Muscle of arm (tissue), 12 donors: ENCODE results near the gene NPPA. TPM values are rescaled to one million over a fixed set of nuclear protein-coding genes. Genes with fewer than 3 reads are reported as not detected.

Experiments used
- DNase-seq: peaks from one replicate; pipeline ENCODE4 v3.0.0-alpha.2; 2013
- polyA plus RNA-seq, 12 donors: library from polyadenylated mRNA; unstranded; fragments of 120-200 nt; gene quantifications; one replicate each; pipeline ENCODE4 v1.2.1, GENCODE V29; 2013; ENCODE audit not compliant: insufficient read length in 12 of 12

NPPA gene
- polyA plus RNA-seq, 12 donors, result 0.73 to 14.7 (median 1.5) TPM; not detected in 1

DNA sequence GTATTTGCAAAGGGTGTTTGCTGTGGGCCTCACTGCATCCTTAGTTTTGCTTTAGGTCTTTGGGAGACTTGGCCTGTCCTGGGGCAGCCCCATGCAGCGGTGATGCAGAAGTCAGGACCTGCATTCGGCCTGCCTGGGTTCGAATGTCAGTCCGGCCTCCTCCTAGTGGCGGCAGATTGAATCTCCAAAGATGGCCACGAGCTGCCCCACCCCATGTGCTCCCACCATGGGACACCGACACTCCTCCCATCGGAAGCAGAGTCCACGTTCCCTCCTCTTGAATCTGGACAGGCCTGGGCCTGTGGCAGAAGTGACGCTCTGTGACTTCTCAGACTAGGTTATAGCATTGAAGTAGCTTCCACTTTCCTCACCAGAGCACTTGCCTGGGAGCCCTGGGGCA lies 27.5 kb upstream of the NPPA start:
- no peak for DNase-seq

DNA sequence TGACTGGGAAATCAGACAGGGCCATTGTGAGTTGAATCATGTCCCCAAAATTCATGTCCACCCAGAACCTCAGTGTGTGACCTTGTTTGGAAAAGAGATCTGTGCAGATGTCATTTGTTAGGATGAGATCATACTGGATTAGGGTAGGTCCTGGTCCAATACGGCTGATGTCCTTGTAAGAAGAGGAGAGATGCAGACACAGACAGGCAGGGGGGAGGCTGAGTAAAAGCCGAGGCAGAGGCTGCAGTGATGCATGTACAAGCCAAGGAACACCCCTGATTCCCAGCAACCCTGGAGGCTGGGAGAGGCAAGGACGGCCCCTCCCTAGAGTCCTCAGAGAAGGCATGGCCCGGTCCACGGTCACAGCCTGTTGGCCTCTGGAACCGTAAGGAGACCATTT lies 27.0 kb upstream of the NPPA start:
- DNase-seq, result no peak

DNA sequence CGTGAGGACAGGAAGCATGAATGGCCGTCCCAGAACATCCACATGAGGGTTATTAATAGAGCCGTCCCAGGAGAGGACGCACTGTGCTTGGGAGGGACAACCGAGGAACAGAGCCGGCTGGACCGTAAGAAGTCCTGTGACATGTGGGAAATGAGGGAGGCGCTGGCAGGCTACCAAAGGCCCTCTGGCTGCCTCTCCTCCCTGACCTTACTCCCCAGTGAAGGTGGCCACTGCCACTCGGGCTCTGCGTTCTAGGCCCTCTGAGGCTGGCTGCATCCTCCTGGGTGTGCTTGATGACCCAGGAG lies 26.6 kb upstream of the NPPA start:
- no peak for DNase-seq

DNA sequence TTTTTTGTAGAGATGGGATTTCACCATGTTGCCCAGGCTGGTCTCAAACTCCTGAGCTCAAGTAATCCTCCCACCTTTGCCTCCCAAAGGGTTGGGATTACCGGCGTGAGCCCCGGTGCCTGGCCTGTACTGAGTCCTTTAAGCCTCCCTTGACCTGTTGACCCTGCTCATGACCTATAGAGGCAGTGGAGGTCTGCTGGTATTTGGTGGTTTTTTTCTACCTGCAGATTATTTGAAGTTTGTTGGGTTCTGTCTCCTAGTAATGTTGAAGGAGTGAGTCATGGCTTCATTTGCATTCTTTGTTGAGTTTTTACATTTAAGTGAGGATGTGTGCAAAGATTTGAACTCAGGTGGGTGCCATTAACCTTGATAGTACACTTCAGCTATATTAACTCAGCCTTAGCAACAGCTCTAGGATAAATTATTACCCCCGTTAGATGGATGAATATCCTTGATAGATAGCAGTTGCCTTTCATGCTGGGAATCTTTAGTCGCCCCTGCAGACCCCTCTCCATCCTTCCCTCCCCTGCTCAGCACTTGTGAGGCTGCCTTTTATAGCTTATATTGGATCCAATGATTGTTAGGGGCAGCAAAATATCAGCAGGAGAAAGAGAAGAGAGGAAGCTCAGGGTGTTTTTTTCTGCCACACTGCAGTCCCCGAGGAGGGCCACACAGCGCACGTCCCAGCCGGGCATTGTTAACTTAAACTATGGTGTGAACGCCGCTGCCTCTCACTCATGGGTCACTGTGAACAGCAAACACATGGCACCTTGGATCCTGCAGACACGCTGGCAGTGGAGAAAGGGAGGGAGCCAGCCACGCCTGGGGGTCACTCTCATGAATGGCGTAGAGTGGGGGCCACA lies 26.0 kb upstream of the NPPA start:
- DNase-seq, result no peak

DNA sequence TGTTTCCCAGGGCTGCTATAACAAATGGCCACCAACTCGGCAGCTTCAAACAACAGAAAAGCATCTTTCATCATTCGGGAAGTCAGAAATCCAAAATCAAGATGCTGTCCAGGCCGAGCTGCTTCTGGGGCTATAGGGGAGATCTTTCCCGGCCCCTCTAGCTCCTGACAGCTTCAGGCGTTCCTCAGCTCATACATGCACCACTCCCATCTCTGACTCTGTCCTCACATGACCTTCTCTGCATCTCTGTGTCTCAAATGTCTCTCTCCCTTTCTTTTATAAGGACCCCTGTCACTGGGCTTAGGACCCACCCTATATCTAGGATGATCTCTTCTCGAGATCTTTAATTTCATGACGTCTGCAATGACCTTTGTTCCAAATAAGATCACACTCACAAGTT lies 25.0 kb upstream of the NPPA start:
- no peak for DNase-seq

DNA sequence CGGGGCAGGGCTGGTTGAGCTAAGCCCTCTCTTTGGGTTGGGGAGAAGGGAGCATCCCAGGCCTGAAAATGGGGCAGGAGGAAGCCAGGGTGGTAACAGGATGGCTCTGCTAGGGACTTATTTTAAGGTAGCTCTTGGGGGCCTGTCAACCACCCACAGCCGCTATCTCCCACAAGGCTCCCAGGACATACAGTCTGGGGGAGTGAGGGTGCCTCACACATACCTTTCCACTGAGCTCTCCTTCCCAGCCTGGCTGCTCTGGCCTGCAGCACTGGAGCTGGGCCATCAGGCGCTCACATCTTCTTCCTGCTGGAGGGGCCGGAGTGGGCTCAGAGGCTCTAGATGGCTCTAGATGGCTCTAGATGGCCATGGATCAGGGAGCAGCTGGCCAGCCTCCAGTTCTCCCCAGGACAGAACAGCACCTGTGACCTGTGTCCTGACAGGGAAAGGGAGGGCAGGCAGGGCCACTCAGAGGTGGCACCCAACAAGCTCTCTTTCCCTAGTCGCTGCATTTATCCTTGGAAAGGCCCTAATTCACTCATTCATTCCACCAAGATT lies 22.1 kb upstream of the NPPA start:
- DNase-seq, result no peak

DNA sequence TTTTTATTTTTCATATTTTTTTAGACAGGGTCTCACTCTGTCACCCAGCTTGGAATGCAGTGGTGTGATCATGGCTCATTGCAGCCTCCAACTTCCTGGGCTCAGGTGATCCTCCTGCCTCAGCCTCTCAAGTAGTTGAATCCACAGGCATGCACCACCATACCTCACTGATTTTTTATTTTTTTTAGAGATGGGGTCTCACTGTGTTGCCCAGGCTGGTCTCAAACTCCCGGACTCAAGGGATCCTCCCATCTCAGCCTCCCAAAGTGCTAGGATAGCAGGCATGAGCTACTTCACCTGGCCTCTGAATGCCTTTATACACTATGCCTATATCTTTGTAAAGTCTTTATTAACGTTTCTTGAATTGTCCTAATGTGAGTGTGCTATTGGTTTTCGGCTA lies 21.5 kb upstream of the NPPA start:
- DNase-seq, result no peak

DNA sequence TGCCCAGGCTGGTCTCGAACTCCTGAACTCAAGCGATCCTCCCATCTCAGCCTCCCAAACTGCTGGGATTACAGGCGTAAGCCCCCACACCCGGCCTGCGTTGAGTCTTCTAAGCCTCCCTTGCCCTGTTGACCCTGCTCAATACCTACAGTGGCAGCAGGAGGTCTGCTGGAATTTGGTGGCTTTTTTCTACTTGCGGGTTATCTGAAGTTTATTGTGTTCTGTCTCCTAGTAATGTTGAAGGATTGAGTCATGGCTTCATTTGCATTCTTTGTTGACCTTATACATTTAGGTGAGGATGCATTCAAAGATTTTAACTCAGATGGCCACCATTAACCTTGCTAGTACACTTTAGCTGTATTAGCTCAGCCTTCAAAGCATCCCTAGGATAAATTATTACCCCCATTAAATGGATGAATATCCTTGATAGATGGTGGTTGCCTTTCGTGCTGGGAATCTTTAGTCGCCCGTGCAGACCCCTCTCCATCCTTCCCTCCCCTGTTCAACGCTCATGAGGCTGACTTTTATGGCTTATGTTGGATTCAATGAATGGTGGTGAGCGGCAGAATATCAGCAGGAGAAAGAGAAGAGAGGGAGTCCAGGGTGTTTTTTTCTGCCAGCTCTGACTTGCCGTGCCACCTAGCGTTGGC lies 20.9 kb upstream of the NPPA start:
- no peak for DNase-seq

DNA sequence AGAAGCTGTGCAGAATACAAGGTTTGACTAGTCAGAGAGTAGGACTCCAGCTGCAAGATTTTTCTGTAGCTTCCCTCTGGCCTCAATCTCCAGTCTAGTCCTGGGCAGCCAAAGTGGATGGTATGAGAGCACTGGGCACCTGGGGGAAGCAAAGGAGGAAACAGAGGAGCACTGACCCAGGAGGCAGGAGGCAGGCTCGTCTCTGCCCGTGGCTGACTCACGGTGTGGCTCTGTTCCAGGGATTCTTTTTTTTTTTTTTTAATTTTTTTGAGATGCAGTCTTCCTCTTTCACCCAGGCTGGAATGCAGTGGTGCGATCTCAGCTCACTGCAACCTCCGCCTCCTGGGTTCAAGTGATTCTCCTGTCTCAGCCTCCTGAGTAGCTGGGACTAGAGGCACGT lies 15.3 kb upstream of the NPPA start:
- no peak for DNase-seq

DNA sequence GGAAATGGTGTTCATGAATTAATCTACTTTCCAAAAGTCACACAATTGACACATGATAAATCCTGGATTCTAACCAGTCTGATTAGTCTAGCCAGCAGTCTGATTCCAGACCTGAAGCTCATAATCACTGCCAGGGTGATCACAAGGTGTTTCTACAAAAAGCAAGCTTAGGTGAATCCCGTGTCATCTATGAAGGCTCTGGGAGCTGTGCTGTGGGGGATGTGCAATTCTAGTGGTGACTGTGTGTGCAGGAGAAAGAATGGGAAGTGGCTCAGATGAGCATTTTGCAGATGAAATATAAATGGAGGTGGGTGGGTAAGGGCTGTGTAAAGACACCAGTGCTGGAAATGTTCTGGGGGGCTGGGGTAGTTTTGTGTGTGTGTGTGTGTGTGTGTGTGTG lies 13.0 kb upstream of the NPPA start:
- no peak for DNase-seq

DNA sequence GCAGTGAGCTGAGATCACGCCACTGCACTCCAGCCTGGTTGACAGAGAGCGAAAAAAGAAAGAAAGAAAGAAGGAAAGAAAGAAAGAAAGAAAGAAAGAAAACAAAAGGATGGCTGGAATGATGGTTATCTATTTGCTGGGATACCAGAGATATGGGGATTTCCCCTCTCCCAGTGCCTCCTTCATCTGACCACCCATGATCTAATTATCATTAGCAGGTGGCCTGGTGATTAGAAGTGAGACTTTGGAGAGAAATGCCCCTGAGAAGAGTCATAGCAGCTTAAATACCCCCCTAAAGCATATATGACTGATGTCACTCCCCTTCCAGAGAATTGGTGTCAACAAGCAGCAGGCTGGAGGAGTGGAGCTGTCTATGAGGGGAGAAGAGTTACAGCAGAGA lies 12.5 kb upstream of the NPPA start:
- DNase-seq, result no peak

DNA sequence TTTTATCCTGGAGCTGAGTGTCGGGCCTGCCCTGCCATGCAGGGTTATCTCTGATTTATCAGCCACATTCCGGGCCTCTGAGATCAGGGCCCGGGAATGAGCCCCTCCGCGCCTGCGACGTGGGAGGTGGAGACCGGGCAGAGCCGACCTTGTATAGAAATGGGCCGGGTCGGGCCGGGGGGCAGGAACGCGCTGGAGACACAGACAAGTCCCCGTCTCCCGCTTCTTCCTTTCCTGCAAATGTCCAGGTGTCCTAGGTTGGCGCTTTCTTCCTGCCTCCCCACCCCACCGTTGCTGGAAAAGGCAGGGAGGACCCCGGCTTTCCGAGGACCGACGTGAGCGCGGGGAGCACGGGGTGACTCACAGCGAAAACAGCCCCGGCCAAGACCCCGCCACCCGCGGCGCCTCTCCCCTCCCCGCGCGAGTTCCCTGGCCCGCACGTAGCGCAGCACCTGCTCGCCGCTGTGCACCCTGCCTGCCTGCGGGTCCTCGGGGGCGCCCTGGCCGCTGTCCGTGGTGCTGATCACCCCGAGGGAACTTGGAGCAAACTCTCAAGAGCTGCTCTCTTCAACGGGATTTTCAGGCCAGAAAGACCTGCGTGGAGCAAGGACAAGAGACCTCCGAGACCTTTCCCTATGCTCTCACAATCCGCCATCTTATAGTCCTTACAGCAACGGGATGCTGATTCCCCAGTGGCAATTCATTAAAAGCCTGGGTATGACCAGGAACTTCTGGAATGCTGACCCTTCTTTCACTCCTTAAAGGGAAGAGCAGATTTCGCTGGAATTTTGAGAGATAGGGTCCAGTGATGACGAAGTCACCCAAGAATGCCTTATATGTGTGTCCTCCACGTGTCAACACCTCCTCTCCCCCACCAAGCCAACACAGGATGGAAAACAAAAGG lies 11.6 kb upstream of the NPPA start:
- DNase-seq, result peak; percentile 59

DNA sequence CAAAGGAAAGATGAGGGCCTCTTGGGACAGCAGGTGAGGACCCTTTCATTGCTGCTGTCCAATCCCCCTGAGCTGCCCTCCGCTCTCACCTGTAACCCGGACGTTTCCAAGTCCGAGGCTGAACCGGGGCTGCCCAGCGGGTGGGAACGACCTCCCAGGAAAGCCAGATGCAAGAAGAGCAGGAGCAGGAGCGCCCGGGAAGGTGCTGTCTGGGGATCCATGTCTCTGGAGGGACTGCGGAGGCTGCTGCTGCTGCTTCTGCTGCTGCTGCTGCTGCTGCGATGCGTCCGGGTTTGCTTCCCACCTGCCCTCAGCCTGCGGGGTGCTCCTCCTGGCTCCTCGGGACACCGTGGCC lies 11.0 kb upstream of the NPPA start, which contains the start of gene NPPB:
Gene NPPB (minus strand): TSS at position 333 of the 355 bp plus-strand sequence. CDS start 112 bp downstream, at position 221.
- DNase-seq, result no peak

DNA sequence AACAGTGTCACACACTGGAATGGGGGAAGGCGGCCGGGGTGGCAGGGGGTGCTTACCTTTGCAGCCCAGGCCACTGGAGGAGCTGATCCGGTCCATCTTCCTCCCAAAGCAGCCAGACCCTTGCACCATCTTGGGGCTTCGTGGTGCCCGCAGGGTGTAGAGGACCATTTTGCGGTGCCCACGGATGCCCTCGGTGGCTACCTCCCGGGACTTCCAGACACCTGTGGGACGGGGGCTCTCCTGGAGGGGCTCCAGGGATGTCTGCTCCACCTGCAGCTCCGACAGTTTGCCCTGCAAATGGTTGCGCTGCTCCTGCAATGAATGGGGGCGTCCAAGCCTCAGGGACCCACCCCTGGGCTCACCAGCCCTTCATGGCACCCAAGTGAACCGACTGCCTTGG lies 10.6 kb upstream of the NPPA start:
- no peak for DNase-seq

DNA sequence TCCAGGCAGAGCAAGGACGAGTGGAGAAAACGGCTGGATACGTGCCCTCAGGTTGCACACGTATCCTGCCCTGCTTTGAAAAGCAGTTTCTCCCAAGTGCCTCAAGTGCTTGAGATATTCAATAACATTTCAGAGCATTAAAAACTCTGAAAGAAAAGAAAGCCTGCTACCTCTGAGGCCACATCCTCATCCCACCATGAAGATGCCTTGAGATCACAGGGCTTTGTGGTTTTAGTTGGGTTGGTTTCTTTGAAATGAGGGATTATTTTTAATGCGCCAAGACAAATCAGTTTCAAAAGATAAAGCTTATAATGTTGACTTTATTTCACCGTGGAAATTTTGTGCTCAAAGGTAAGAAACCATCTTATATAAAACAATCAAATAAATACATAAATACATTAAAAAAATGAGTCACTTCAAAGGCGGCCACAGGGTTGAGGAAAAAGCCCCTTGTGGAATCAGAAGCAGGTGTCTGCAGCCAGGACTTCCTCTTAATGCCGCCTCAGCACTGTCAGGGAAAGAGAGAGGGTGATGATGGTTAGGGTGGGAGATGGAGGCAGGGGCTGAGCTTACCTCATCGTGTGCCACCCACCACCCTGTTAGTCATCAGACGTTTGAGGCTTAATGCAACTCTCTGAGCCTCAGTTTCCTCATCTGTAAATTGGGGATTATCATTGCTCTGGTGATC lies 9.7 kb upstream of the NPPA start:
- no peak for DNase-seq

DNA sequence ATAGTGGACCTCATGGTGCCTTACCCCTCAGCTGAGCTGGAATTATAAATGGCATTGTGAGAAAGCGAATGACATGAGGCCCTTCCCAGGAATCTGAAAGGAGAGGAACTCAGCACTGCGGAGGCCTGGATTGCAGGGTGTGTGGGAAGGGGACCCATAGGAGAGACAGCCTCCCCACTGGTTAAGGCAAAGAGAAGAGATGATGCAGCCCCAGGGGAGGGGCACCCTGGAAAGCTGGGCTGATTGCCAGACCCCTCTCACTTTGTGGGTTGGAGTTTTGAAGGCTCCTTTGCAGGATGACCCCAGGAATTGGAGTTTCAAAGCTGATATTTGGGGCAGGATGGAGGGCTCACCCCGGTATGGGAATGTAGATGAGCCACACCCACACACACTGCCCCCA lies 9.1 kb upstream of the NPPA start:
- no peak for DNase-seq

DNA sequence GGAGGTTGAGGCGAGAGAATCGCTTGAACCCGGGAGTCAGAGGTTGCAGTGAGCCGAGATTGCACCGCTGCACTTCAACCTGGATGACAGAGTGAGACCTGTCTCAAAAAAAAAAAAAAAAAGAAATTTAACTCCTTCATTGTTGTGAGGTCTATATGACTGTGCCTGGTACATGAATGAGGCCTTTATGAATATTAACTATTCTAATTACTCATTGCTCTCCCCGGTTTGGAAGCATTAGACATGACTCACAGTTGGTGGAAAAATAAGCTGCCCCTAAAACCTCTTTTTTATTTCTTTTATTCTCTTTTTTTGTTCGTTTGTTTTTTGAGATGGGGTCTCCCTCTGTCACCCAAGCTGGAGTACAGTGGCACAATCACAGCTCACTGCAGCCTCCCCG lies 7.8 kb upstream of the NPPA start:
- DNase-seq, result no peak

DNA sequence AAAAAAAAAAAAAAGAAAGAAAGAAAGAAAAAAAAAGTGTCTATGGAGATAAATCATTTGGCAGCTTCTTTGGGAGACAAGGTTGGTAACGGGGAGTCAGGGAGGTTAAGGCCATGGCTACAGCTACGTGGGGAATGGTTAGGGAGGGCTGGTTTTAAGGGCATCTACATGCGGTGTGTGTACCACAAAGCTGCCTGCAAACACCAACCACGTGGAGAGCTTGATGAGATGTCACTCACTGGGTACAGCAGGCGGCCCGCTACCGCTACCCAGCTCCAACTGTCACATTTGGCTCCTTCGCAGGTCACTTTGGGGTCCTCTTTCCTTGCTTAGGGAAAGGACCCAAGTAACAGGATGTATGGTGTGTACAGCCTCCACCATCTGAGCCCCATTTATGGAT lies 6.9 kb upstream of the NPPA start:
- DNase-seq, result no peak

DNA sequence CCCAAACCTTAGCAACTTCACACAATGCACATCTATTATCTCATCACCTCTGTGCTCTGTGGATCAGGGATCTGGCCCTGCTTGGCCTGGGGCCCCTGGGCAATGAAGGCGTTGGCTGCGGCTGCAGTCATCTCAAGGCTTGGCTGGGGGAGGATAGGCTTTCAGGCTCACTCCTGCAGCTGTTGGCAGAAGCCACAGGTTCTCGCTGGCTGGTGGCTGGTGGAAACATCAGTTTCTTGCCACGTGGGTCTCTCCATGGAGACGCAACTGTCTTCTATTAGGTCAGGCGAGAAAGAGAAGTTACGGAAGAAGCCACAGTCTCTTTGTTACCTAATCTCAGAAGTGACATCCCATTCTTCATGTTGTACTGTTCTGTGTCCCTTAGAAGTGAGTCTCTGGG lies 3.6 kb upstream of the NPPA start:
- no peak for DNase-seq

DNA sequence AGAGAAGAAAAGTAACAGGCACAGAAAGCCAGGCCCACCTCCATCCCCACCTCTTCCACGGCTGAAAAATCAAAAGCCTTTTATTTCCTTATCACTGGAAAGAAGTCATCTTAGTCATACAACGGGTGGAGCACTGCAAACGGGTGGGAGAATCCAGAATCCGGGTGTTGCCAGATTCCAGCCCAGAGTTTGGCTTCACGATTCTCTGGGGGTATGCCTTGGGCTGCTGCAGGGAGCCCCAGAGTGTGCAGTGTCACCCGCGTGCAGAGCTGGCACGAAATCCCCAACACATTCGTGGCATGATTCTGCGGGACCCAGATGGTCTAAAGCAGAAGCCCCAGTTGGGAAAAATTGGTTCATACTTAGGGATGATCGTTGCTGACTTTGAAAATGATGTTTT lies 2.6 kb upstream of the NPPA start:
- no peak for DNase-seq

DNA sequence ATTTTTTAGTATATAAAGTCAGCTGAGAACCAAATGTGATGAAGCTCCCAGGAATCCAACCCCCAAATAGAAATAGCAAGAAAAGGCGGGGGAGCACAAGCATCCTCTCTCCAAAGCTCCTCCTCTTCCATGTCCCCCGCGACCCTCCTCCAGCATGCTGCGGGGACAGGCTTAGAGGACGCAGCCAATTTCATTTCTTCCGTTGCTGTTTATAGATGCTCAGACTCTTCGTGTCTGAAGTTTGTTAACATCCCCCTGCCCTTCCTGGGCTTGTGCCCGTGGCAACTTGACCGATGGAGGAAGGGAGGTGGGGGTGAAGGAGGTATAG lies 754 bp upstream of the NPPA start:
- no peak for DNase-seq
